ENCODE results near the gene ZNF70.

DNA sequence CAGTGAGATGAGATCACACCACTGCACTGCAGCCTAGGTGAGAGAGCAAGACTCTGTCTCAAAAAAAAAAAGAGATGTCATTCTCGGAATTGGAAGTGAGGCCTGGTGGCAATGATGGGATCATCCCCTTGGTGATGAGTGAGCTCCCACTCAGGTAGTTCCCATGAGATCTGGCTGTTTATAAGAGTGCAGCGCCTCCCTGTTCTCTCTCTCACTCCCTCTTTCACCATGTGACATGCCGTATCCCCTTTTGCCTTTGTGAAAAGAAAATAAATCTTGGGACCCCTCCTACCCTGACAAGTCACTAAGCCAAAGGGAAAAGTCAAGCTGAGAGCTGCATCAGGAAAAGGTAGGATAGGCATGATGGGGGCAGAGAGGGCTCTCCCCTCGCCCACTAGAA, 28.8 kb downstream of the ZNF70 start:
- TF ChIP-seq, protein P1, sequence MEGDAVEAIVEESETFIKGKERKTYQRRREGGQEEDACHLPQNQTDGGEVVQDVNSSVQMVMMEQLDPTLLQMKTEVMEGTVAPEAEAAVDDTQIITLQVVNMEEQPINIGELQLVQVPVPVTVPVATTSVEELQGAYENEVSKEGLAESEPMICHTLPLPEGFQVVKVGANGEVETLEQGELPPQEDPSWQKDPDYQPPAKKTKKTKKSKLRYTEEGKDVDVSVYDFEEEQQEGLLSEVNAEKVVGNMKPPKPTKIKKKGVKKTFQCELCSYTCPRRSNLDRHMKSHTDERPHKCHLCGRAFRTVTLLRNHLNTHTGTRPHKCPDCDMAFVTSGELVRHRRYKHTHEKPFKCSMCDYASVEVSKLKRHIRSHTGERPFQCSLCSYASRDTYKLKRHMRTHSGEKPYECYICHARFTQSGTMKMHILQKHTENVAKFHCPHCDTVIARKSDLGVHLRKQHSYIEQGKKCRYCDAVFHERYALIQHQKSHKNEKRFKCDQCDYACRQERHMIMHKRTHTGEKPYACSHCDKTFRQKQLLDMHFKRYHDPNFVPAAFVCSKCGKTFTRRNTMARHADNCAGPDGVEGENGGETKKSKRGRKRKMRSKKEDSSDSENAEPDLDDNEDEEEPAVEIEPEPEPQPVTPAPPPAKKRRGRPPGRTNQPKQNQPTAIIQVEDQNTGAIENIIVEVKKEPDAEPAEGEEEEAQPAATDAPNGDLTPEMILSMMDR (IDR thresholded peaks at IDR 0.05), result no peak
- no peak for TF ChIP-seq POLR2AphosphoS5 (IDR thresholded peaks at IDR 0.05; ENCODE audit: low read depth, low read length)
